NCI-H2196 treated with DMSO at 0.1 percent for 48 hours (cell line): ENCODE measurements around the gene LIPJ.

Experiments used
- DNase-seq: peaks from one replicate; lab custom pipeline; 2025; ENCODE audit not compliant: unreplicated experiment; lab: John Stamatoyannopoulos, UW

LIPJ gene

DNA sequence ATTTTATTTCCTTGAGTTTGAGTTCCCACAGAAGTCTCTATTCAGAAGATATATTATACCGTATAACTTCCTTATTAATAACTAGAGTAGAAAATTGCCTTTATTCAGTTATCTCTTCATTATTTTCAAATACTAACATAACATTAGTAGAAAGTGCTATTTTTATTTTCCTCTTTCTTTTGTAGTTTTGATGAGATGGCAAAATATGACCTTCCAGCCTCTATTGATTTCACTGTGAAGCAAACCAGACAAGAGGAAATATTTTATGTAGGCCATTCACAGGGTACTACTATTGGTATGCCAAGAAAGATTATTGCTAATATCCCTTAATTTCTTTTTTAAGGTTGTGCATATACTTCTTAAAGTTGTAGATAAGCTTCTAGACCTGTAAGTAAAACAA, 7.9 kb downstream of the LIPJ start:
- no peak for DNase-seq

DNA sequence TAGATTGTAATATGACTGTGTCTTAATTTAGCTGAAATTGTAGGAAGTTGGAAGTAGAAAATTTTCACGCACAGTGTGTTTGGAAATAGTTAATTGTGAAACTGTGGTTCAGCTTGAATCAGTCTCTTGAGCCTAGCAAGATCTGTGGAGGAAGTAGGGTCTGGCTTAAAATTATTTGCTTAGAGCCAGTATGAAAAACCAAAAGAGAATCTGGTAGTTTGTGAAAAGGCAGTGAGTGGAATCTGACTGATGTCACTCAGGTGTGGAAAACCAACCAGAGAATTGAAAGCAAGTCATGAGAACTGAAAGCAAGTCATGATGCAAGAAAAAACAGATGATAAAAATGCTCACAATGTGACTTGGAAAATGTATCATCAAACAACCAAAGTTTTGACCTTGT, 11.5 kb downstream of the LIPJ start:
- DNase-seq, result no peak

DNA sequence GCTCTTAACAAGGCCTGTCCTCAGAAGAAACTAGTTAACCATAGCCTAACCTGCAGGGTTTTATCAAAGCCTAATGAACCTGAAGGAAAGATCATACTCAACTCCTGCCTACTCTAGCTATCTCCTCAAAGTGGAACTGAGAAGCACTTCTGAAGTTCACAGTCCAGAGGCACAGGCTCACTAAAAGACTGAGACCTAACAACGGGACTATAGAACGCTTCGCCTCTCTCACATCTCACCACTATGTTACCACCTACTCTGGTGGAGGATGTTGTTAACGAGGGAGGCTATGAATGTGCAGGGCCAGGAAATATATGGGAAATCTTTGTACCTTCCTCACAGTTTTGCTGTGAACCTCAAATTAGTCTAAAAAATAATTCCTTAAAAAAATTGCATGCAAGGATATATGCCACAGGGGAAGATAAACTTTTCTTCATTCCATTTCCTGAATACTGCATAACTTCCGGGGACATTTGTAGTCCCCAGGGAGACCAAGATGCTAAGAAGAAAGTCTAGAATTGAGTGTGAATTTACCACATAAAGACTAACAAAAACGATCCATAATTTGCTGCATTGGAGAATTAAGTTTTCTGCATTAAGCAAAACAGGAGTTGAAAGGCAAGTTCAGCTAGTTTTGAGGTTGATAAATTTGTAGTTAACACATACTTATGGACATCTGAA, 21.6 kb downstream of the LIPJ start:
- no peak for DNase-seq

GRCh38 chr10:88608780-88609179, 22.2 kb downstream of the LIPJ start:
- DNase-seq, result no peak

DNA sequence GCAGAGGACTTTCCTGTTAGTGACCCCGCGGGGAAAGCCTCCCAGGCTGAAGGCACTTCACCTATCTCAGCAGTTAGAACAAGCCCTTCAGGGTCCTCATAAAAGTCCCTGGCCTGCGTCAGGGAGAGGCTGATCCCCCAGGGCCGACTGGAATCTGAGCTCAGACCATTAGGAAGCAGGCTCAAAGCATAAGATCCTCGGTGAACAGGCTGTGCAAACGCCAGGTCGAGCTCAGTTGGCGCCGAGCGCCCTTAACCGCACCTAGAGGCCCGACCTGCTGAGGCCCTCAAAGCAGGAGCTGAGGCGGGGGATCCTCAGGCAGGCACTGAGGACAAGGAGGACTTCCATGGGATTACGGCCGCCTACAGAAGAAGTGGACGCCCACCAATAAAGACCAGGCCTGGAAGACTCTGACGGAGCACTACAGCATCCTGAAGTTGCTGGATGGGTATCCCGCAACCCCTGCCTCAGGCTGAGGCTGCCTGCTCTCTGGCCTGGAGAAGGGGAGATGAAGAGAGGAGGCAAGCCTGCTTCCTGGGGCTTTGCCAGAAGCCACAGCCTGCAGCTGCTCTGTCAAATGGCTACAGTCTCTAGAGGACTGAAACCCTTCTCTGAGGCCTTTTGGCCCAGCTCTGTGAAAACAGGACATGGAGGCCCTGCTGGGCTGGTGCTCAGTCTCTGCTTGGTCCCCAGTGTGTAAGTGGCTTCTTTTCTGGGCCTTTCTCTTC, 29.9 kb downstream of the LIPJ start:
- DNase-seq, result no peak

- no peak for DNase-seq
Measured at GRCh38 chr10:88617772-88618300, 31.3 kb downstream of the LIPJ start.

GRCh38 chr10:88618496-88618895, 31.9 kb downstream of the LIPJ start:
- no peak for DNase-seq

DNA sequence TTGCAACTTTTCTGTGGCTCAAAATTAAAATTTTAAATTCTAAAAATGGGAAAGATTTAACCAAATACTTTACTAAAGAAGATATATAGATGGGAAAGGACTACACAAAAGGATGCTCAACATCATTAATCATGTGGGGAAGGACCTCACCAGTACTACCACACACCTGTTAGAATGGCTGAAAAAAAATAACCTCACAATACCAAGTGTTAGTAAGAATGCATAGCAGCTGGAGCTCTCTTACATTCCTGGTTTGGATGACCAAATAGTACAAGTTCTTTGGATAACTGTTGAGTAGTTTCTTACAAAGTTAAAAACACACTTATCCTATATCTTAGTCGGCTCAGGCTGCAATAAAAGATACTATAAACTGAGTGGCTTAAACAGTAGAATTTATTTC, 33.9 kb downstream of the LIPJ start:
- DNase-seq, result no peak

DNA sequence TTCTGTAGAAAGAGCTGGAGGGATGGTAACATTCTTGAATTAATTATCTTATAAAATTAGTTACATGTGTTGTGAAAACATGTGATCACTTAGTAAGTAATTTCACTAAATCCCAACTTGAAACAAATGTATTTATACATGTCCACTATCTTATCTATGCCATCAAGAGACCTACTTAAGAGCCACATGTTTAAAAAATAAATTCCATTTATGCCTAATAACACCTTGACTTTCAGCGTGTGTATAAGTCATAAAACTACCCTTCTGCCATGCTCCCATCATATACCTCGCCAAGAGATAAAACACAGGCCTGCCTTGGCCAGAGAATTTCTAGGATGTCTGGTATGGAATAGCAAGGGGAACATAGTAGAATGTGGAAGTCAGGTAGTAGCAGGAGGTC, 37.3 kb downstream of the LIPJ start:
- DNase-seq, result no peak

DNA sequence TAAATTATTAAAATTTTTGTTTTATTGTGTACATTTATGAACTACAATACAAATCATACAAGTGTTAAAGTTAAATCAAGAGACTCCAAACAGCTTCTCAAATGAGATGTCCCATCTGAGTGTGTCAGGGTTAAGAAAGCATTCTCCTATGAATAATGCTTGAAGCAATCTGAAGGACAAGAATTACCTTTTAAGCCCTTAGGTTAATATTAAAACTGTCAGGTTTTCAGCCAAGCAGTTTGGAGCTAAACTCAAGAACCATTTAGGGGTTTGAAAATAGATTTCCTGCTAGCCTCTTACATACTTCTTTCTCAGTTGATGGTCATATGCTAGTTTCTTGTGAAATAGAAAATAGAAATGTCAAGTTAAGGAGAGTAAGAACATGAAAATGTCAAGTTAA, 38.3 kb downstream of the LIPJ start:
- no peak for DNase-seq

DNA sequence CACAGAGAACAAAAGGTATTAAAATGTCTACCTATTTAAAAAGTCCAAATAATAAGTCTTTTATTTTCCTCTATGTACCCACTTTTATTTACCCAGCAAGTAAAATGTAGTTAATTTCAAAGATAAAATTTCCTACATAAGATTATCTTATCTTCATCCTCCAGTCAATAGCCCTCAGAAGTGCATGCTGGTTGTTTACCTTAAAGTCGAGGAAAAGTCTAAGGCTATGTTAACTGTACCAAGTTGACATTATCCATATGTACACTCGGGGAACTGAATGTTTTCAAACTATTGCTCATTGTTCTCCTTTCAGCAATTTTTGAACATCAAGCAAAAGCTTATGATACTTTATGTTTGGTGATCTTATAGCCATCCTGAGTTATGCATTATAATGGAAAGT, 53.6 kb downstream of the LIPJ start:
- no peak for DNase-seq

DNA sequence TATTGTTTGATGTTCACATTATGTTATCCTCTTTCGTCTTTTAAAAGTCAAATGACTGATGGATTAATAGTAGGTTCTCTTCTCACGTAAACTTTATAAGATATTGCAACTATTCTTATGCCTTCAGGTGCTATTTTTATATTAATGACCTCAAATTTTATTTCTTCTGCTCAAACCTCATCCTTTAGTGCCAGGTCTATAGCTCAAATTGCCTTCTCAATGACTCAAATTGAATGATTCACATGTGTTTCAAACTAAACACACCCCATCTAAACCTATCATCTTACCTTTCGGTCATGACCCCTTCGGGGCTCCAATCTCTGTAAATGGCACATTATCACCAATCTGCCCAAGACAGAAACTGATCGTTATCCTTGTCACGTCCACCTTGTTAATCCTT, 55.6 kb downstream of the LIPJ start:
- DNase-seq, result no peak

GRCh38 chr10:88642963-88643362, 56.4 kb downstream of the LIPJ start:
- DNase-seq, result no peak

DNA sequence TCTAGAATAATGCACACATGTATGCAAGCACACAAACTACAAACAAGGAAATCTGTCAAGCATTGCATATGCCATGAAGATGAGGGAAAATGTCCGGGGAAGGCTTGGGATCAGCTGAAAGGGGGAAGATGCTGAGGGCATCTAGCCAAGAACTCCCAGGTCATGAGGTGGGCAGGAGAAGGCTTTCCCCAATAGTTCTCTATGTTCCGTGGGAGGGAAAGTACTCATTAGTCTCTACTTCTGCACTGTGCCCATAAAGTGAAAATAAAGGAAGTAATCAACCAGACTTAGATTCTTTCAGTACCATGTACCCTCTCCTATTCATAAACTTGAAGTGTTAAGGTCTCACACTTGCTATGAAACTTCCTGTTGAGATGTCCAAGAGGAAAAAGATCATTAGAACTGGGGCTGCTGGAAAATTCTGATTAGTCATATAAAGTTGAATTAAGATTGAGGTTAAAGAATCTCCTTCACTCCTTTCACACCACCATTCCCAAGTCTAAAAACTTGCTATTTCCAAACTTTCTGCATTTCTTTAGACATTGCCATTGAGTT, 60.6 kb downstream of the LIPJ start:
- DNase-seq, result no peak

DNA sequence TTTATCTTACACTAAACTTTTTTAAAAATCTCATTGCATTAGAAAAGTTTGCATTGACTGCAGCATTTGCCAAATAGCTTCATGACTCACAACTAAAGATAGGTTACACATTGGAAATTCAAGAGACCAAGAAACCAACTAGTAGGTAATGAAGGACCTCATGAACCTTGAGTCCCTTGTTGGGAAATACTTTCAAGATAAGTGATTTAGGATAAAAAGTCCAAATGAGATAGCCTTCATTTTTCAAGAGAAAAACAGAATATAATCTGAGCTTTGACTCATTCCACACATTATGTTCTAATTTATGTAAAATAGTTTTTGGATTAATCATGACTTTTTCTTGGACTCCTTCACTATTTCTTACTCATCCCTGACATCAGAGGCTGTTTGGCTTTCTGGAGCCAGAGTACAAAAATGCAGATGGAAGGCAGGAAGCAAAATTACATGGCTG, 64.6 kb downstream of the LIPJ start:
- DNase-seq, result no peak

DNA sequence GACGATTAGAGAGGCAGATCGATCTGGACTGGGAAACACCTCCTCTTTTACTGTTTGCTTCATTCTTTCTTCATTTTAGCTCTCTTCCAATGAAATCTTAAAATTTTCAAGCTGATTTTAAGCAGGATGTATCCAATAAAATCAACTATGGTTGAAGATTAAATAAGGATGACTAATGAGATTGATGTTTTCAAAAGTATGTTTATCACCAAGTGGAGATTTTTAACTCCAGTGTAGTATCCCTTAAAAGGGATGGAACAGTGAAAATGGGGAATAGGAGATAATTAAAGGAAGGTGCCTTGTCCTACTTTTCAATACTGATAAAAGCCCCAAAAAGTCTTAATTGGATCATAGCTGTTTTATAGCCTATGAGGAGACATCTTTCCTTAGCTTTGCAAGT, 66.1 kb downstream of the LIPJ start:
- no peak for DNase-seq
